Stomach (tissue), 9 donors: ENCODE results near the gene C6orf89. TPM values are rescaled to one million over a fixed set of nuclear protein-coding genes. Genes with fewer than 3 reads are reported as not detected.
"Not testable (repeated sequence)": the region's sequence is repeated elsewhere in the genome, so short reads cannot be mapped to it uniquely, and the experiment has no call there.

Experiments
- DNase-seq, 2 donors: peaks; one replicate each; pipeline versions ENCODE4 v3.0.0 to v3.0.0-alpha.2; 2013 to 2019
- H3K27ac ChIP-seq, 5 donors: fragments of 200-600 bp in 4 of 5; sonication (generic) in 4 of 5; one replicate each; pipeline ENCODE4 v1.5.1; 2013 to 2019; ENCODE audit warnings: mild to moderate bottlenecking in 1 of 5, moderate library complexity in 1 of 5
- H3K27me3 ChIP-seq, 3 donors: fragments of 200-600 bp; sonication (generic); one replicate each; pipeline ENCODE4 v1.5.1; 2017 to 2019; ENCODE audit warnings: mixed run types in 1 of 3
- H3K36me3 ChIP-seq, 4 donors: fragments of 200-600 bp; sonication (generic); 1 replicate in 3 of 4; 2 replicates in 1 of 4; pipeline ENCODE4 v1.5.1; 2016 to 2019
- H3K4me1 ChIP-seq, 4 donors: fragments of 200-600 bp; sonication (generic); one replicate each; pipeline ENCODE4 v1.5.1; 2016 to 2019
- H3K4me3 ChIP-seq, 4 donors: fragments of 200-600 bp; sonication (generic) in 3 of 4; one replicate each; pipeline ENCODE4 v1.5.1; 2016 to 2019; ENCODE audit warnings: mild to moderate bottlenecking in 1 of 4
- H3K9me3 ChIP-seq, 4 donors: fragments of 200-600 bp; sonication (generic); one replicate each; pipeline ENCODE4 v1.5.1; 2016 to 2019
- CTCF ChIP-seq, 7 experiments: fragments of 450-650 bp in 4 of 7; fragments of 200-600 bp in 3 of 7; sonication (generic) in 3 of 7; IDR thresholded peaks; one replicate each; pipeline ENCODE4 v1.5.1; 2016 to 2019; ENCODE audit warnings: antibody characterized with exemption in 7 of 7, control low read depth in 2 of 7, mild to moderate bottlenecking in 1 of 7
- EP300 ChIP-seq: sonication (generic); formaldehyde crosslinking; IDR thresholded peaks from one replicate; pipeline ENCODE4 v1.6.1; 2017; ENCODE audit warnings: antibody characterized with exemption
- POLR2A ChIP-seq, 4 donors: fragments of 450-650 bp; IDR thresholded peaks; one replicate each; pipeline ENCODE4 v1.6.1; 2016; ENCODE audit warnings: antibody characterized with exemption in 4 of 4, control low read depth in 2 of 4, mild to moderate bottlenecking in 1 of 4, moderate library complexity in 1 of 4
- POLR2AphosphoS5 ChIP-seq, 3 donors: sonication (generic); formaldehyde crosslinking; IDR thresholded peaks; one replicate each; pipeline ENCODE4 v1.6.1; 2016; ENCODE audit warnings: antibody characterized with exemption in 3 of 3
- WGBS, 5 donors: extraction: QIAGEN DNeasy Blood & Tissue Kit in 3 of 5; methylation state at CpG; one replicate each; pipeline versions ENCODE4 v1.1.5 to v1.1.7; 2013 to 2018; 5-methylcytosine and 5-hydroxymethylcytosine counted together
- intact Hi-C: fragments of 100-400 bp; cut with DNase I; formaldehyde crosslinking; loops from one replicate; pipeline ENCODE4 v1.15.1; 2023; ENCODE audit warnings: low total_unique reads
- polyA plus RNA-seq, 3 donors: library from polyadenylated mRNA; stranded (reverse); fragments of 200-250 nt; gene quantifications; one replicate each; pipeline ENCODE4 v1.2.3, GENCODE V29; 2013
- total RNA-seq, 5 donors: library from RNA; depleted of rRNA; stranded (reverse); fragments of >200 nt; gene quantifications; one replicate each; pipeline versions ENCODE4 v1.1.0 to v1.2.3, GENCODE V29; 2014 to 2016
- donor health status: healthy with polysubstance abuse.
- donor health status: Bipolar disorder and iron deficiency.
- donor health status: healthy.

The C6orf89 gene
- total and polyA plus RNA-seq, 8 donors, result 7.0 to 47.2 (median 25.1) TPM

GRCh38 chr6:36938536-36938935 is 52.8 kb downstream of the C6orf89 start:
- H3K36me3 ChIP-seq, result no peaks in the 10 kb centered on the region
- H3K4me3 ChIP-seq, result no peak overlapping the region
- H3K4me1 ChIP-seq, result no peaks in the 10 kb centered on the region
- peaks cover 0 to 6% (median 0%) of the 10 kb centered on the region in 3 donors for H3K27me3 ChIP-seq
- intact Hi-C loops, result no loop called here
- TF ChIP-seq EP300, result no peak
- no peak for TF ChIP-seq POLR2A (IDR thresholded peaks at IDR 0.05)
- no peak for TF ChIP-seq POLR2AphosphoS5 (IDR thresholded peaks at IDR 0.05)
- TF ChIP-seq CTCF (IDR thresholded peaks at IDR 0.05), result no peak
- DNase-seq, result no peak
- H3K9me3 ChIP-seq, result no peaks in the 10 kb centered on the region
- whole genome bisulfite sequencing, 5 donors, result 77 to 96% (median 92%) methylated on average over 4 of the region's 4 CpGs
- H3K27ac ChIP-seq, result no peak overlapping the region

- H3K4me3 ChIP-seq, H3K36me3 ChIP-seq, H3K27ac ChIP-seq, H3K4me1 ChIP-seq, H3K9me3 ChIP-seq, H3K27me3 ChIP-seq, intact Hi-C loops, DNase-seq: not testable (repeated sequence)
- 77 to 97% (median 89%) methylated on average over 3 to 5 of the region's 5 CpGs for WGBS, 5 donors
Observed at GRCh38 chr6:36939005-36939404, 53.3 kb downstream of the C6orf89 start.

GRCh38 chr6:36940027-36940426 is 54.3 kb downstream of the C6orf89 start:
- intact Hi-C loops, result no loop called here
- WGBS, 5 donors, result 87 to 94% (median 92%) methylated on average over 10 of the region's 10 CpGs
- TF ChIP-seq CTCF (IDR thresholded peaks at IDR 0.05), result no peak
- TF ChIP-seq EP300, result no peak
- no peak for TF ChIP-seq POLR2AphosphoS5 (IDR thresholded peaks at IDR 0.05)
- TF ChIP-seq POLR2A (IDR thresholded peaks at IDR 0.05), result no peak
- DNase-seq, result no peak
- no peaks in the 10 kb centered on the region for H3K36me3 ChIP-seq
- no peak overlapping the region for H3K27ac ChIP-seq
- no peaks in the 10 kb centered on the region for H3K9me3 ChIP-seq
- H3K27me3 ChIP-seq, result peaks cover 0 to 10% (median 0%) of the 10 kb centered on the region in 3 donors
- no peak overlapping the region for H3K4me3 ChIP-seq
- H3K4me1 ChIP-seq, result no peaks in the 10 kb centered on the region

- H3K4me1 ChIP-seq, DNase-seq, H3K4me3 ChIP-seq, H3K9me3 ChIP-seq, intact Hi-C loops, H3K36me3 ChIP-seq, H3K27ac ChIP-seq: not testable (repeated sequence)
- WGBS, 5 donors, result 91 to 99% (median 94%) methylated on average over 14 to 40 of the region's 40 CpGs; no CpG with 5 or more reads in 1 of the 5 donors
- H3K27me3 ChIP-seq, result peaks cover 0 to 10% (median 0%) of the 10 kb centered on the region in 3 donors
Observed at GRCh38 chr6:36941561-36941960, 55.8 kb downstream of the C6orf89 start.

GRCh38 chr6:36942329-36942728 is 56.6 kb downstream of the C6orf89 start:
- H3K4me3 ChIP-seq, H3K9me3 ChIP-seq, H3K27ac ChIP-seq, DNase-seq, H3K4me1 ChIP-seq, intact Hi-C loops, H3K36me3 ChIP-seq: not testable (repeated sequence)
- peaks cover 0 to 10% (median 0%) of the 10 kb centered on the region in 3 donors for H3K27me3 ChIP-seq
- WGBS, 5 donors, result 50 to 100% (median 80%) methylated on average over 1 to 2 of the region's 2 CpGs

- Histone ChIP-seq H3K27me3 (peaks cover 0 to 4% (median 0%) of the 10 kb centered on the region in 3 donors), H3K4me1 (no peaks in the 10 kb centered on the region), H3K27ac (no peak overlapping the region), H3K4me3 (no peak overlapping the region), H3K36me3 (no peaks in the 10 kb centered on the region), H3K9me3 (no peaks in the 10 kb centered on the region)
- DNase-seq, result no peak
- TF ChIP-seq CTCF (IDR thresholded peaks at IDR 0.05), result no peak
- no peak for TF ChIP-seq EP300
- TF ChIP-seq POLR2A (IDR thresholded peaks at IDR 0.05), result no peak
- TF ChIP-seq POLR2AphosphoS5 (IDR thresholded peaks at IDR 0.05), result no peak
- intact Hi-C loops, result no loop called here
- WGBS, 5 donors, result 37 to 60% (median 44%) methylated on average over 5 of the region's 5 CpGs
Observed at GRCh38 chr6:36944650-36945049, 58.9 kb downstream of the C6orf89 start.
